ENCODE data around the gene IL34.

DNA sequence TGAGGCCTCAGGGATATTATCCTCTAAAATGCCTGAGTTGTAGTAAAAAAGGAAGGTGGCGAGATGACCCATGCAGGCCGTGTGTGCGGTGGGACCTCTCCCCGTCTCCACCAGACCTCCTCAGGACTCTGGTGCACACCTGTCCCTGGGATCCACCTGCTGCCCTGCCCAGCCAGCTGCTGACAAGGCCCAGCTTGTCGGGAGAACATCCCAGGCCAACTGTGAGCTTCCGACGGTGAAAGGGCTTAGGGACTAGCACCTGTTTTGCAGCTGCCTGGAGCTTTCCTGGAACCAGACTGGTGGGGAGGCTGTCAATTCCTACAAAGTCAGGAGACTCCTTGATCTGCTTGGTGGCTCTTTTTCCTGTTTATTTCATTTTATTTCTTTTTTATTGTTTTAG, 11.6 kb downstream of the IL34 start:
- TF ChIP-seq, protein P1, sequence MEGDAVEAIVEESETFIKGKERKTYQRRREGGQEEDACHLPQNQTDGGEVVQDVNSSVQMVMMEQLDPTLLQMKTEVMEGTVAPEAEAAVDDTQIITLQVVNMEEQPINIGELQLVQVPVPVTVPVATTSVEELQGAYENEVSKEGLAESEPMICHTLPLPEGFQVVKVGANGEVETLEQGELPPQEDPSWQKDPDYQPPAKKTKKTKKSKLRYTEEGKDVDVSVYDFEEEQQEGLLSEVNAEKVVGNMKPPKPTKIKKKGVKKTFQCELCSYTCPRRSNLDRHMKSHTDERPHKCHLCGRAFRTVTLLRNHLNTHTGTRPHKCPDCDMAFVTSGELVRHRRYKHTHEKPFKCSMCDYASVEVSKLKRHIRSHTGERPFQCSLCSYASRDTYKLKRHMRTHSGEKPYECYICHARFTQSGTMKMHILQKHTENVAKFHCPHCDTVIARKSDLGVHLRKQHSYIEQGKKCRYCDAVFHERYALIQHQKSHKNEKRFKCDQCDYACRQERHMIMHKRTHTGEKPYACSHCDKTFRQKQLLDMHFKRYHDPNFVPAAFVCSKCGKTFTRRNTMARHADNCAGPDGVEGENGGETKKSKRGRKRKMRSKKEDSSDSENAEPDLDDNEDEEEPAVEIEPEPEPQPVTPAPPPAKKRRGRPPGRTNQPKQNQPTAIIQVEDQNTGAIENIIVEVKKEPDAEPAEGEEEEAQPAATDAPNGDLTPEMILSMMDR (IDR thresholded peaks at IDR 0.05; ENCODE audit: low read length): no peak
- TF ChIP-seq EZH2phosphoT487 (IDR thresholded peaks at IDR 0.05; ENCODE audit: low read length): no peak
- no peak for TF ChIP-seq EZH2 (optimal IDR thresholded peaks at IDR 0.05; ENCODE audit: low read depth, low read length)
